Measurements from ENCODE around the gene MUSTN1.

DNA sequence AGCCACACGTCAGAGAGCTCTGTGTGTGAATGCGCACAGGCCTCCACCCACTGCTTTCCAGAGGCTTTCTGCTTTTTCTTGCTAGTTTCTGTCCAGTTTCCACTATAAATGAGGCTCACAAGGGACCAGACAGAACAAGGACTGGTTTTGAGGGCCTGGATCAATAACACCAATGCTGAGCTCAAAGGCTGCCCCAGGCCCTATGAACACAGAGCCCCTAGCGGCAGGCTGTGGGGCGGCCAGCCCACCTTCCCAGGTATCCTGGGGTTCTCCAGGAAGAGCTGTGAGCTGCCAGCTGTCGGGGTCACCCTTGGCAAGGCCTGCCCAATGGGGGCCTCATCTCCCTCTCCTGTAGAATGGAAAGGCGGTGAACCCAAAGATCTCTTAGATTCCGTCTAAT is 42.4 kb downstream of the MUSTN1 start:
- TF ChIP-seq, protein P1, sequence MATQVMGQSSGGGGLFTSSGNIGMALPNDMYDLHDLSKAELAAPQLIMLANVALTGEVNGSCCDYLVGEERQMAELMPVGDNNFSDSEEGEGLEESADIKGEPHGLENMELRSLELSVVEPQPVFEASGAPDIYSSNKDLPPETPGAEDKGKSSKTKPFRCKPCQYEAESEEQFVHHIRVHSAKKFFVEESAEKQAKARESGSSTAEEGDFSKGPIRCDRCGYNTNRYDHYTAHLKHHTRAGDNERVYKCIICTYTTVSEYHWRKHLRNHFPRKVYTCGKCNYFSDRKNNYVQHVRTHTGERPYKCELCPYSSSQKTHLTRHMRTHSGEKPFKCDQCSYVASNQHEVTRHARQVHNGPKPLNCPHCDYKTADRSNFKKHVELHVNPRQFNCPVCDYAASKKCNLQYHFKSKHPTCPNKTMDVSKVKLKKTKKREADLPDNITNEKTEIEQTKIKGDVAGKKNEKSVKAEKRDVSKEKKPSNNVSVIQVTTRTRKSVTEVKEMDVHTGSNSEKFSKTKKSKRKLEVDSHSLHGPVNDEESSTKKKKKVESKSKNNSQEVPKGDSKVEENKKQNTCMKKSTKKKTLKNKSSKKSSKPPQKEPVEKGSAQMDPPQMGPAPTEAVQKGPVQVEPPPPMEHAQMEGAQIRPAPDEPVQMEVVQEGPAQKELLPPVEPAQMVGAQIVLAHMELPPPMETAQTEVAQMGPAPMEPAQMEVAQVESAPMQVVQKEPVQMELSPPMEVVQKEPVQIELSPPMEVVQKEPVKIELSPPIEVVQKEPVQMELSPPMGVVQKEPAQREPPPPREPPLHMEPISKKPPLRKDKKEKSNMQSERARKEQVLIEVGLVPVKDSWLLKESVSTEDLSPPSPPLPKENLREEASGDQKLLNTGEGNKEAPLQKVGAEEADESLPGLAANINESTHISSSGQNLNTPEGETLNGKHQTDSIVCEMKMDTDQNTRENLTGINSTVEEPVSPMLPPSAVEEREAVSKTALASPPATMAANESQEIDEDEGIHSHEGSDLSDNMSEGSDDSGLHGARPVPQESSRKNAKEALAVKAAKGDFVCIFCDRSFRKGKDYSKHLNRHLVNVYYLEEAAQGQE (IDR thresholded peaks at IDR 0.05), result no peak
- TF ChIP-seq, protein P2, sequence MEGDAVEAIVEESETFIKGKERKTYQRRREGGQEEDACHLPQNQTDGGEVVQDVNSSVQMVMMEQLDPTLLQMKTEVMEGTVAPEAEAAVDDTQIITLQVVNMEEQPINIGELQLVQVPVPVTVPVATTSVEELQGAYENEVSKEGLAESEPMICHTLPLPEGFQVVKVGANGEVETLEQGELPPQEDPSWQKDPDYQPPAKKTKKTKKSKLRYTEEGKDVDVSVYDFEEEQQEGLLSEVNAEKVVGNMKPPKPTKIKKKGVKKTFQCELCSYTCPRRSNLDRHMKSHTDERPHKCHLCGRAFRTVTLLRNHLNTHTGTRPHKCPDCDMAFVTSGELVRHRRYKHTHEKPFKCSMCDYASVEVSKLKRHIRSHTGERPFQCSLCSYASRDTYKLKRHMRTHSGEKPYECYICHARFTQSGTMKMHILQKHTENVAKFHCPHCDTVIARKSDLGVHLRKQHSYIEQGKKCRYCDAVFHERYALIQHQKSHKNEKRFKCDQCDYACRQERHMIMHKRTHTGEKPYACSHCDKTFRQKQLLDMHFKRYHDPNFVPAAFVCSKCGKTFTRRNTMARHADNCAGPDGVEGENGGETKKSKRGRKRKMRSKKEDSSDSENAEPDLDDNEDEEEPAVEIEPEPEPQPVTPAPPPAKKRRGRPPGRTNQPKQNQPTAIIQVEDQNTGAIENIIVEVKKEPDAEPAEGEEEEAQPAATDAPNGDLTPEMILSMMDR (IDR thresholded peaks at IDR 0.05), result no peak
- no peak for TF ChIP-seq EP300 (IDR thresholded peaks at IDR 0.05)
- TF ChIP-seq SMC3 (IDR thresholded peaks at IDR 0.05), result no peak
- TF ChIP-seq BCL3 (IDR thresholded peaks at IDR 0.05), result no peak
- no peak for TF ChIP-seq RAD21 (conservative IDR thresholded peaks at IDR 0.05 in 1 of 2, IDR thresholded peaks at IDR 0.05 in 1 of 2)
- TF ChIP-seq CHD2 (IDR thresholded peaks at IDR 0.05; ENCODE audit: low read length, partially characterized antibody), result no peak
- TF ChIP-seq HDAC2 (IDR thresholded peaks at IDR 0.05), result no peak
